CD14-positive monocyte (primary cell): ENCODE measurements around the gene SIN3A. TPM values are rescaled to one million over a fixed set of nuclear protein-coding genes. Genes with fewer than 3 reads are reported as not detected.
"Not testable (repeated sequence)": the region's sequence is repeated elsewhere in the genome, so short reads cannot be mapped to it uniquely, and the experiment has no call there.

Experiments
- DNase-seq, 3 donors: peaks; one replicate each; pipeline ENCODE4 v3.0.0-alpha.2; 2011 to 2022
- H2AFZ ChIP-seq: 2 replicates; pipeline ENCODE4 v1.6.0; 2012; ENCODE audit warnings: mild to moderate bottlenecking, low read depth, low read length, inconsistent platforms; ENCODE audit not compliant: insufficient read depth, poor library complexity, severe bottlenecking
- H3K27ac ChIP-seq, 2 donors: 1 replicate in 1 of 2; 2 replicates in 1 of 2; pipeline ENCODE4 v1.5.1; 2012 to 2013; ENCODE audit warnings: low read length in 2 of 2, control low read depth in 1 of 2, inconsistent platforms in 1 of 2, low read depth in 1 of 2, mild to moderate bottlenecking in 1 of 2
- H3K27me3 ChIP-seq, 2 donors: one replicate each; pipeline versions ENCODE4 v1.6.0 to v1.6.1; 2011 to 2013; ENCODE audit warnings: low read length in 2 of 2; ENCODE audit not compliant: control insufficient read depth in 2 of 2, insufficient read depth in 2 of 2
- H3K36me3 ChIP-seq, 2 donors: replicated peaks in 1 of 2; 1 replicate in 1 of 2; 2 replicates in 1 of 2; pipeline versions ENCODE4 v1.5.1 to v1.6.1; 2012 to 2013; ENCODE audit warnings: low read length in 2 of 2, control low read depth in 1 of 2, inconsistent platforms in 1 of 2, mild to moderate bottlenecking in 1 of 2; ENCODE audit not compliant: insufficient read depth in 2 of 2, control insufficient read depth in 1 of 2
- H3K4me1 ChIP-seq, 2 donors: 1 replicate in 1 of 2; 2 replicates in 1 of 2; pipeline versions ENCODE4 v1.5.1 to v1.6.1; 2012 to 2013; ENCODE audit warnings: low read length in 2 of 2, control low read depth in 1 of 2, inconsistent platforms in 1 of 2, mild to moderate bottlenecking in 1 of 2, moderate library complexity in 1 of 2; ENCODE audit not compliant: insufficient read depth in 2 of 2, control insufficient read depth in 1 of 2
- H3K4me2 ChIP-seq: replicated peaks from 2 replicates; pipeline ENCODE3; 2012; ENCODE audit warnings: low read length, moderate library complexity, mild to moderate bottlenecking; ENCODE audit not compliant: poor library complexity, severe bottlenecking; ENCODE audit errors: extremely low read depth
- H3K4me3 ChIP-seq, 3 experiments: fragments of 200-600 bp in 1 of 3; sonication (generic) in 1 of 3; replicated peaks in 1 of 3; 1 replicate in 2 of 3; 2 replicates in 1 of 3; pipeline ENCODE4 v1.5.1; 2011 to 2013; ENCODE audit warnings: low read length in 3 of 3, mild to moderate bottlenecking in 3 of 3, control low read depth in 2 of 3, low read depth in 2 of 3, inconsistent platforms in 1 of 3, moderate library complexity in 1 of 3
- H3K79me2 ChIP-seq: 2 replicates; pipeline ENCODE4 v1.6.0; 2012; ENCODE audit warnings: mild to moderate bottlenecking, control low read depth, inconsistent platforms, low read length, moderate library complexity; ENCODE audit not compliant: insufficient read depth
- H3K9ac ChIP-seq: 2 replicates; pipeline ENCODE4 v1.6.0; 2017; ENCODE audit warnings: low read length, mild to moderate bottlenecking; ENCODE audit not compliant: insufficient read depth, poor library complexity, severe bottlenecking
- H3K9me3 ChIP-seq, 2 donors: replicated peaks in 1 of 2; 1 replicate in 1 of 2; 2 replicates in 1 of 2; pipeline versions ENCODE4 v1.5.1 to v1.6.1; 2012 to 2013; ENCODE audit warnings: low read length in 2 of 2, control low read depth in 1 of 2; ENCODE audit not compliant: control insufficient read depth in 1 of 2, insufficient read depth in 1 of 2
- H4K20me1 ChIP-seq: 2 replicates; pipeline ENCODE4 v1.6.0; 2012; ENCODE audit warnings: mild to moderate bottlenecking, low read length, control low read depth, moderate library complexity; ENCODE audit not compliant: insufficient read depth
- H3K27ac Mint-ChIP-seq, 7 donors: one replicate each; pipeline ENCODE4 v1.8.0; 2020; ENCODE audit warnings: mild to moderate bottlenecking in 7 of 7, mixed read lengths in 7 of 7, moderate library complexity in 6 of 7, inconsistent platforms in 2 of 7
- H3K27me3 Mint-ChIP-seq, 3 donors: one replicate each; pipeline ENCODE4 v1.8.0; 2021 to 2022; ENCODE audit warnings: low read depth in 3 of 3, mild to moderate bottlenecking in 3 of 3, mixed read lengths in 3 of 3, moderate library complexity in 3 of 3, inconsistent platforms in 1 of 3
- H3K36me3 Mint-ChIP-seq, 2 donors: one replicate each; pipeline ENCODE4 v1.8.0; 2020; ENCODE audit warnings: mixed read lengths in 2 of 2, inconsistent platforms in 1 of 2, mild to moderate bottlenecking in 1 of 2
- H3K4me1 Mint-ChIP-seq: one replicate; pipeline ENCODE4 v1.8.0; 2020; ENCODE audit warnings: mild to moderate bottlenecking, mixed read lengths
- H3K4me3 Mint-ChIP-seq, 2 donors: one replicate each; pipeline ENCODE4 v1.8.0; 2020; ENCODE audit warnings: mild to moderate bottlenecking in 2 of 2, mixed read lengths in 2 of 2, moderate library complexity in 1 of 2
- H3K9me3 Mint-ChIP-seq, 7 donors: one replicate each; pipeline ENCODE4 v1.8.0; 2020 to 2022; ENCODE audit warnings: mixed read lengths in 7 of 7, mild to moderate bottlenecking in 6 of 7, moderate library complexity in 6 of 7, inconsistent platforms in 2 of 7
- CTCF ChIP-seq: fragments of 200-600 bp; IDR thresholded peaks from one replicate; pipeline ENCODE4 v1.8.0; 2022; ENCODE audit warnings: antibody characterized with exemption, mild to moderate bottlenecking
- WGBS: methylation state at CpG from one replicate; pipeline ENCODE4 v1.1.5; 2013; ENCODE audit warnings: missing lambda C conversion rate; ENCODE audit not compliant: insufficient coverage; 5-methylcytosine and 5-hydroxymethylcytosine counted together
- intact Hi-C, 2 donors: fragments of 100-400 bp; cut with micrococcal nuclease; formaldehyde crosslinking; loops; one replicate each; pipeline versions ENCODE4 v1.15.0 to v1.15.1; 2023
- polyA plus RNA-seq, 3 donors: library from polyadenylated mRNA; depleted of rRNA in 1 of 3; unstranded in 2 of 3; stranded (reverse) in 1 of 3; fragments of 300-500 nt in 2 of 3; fragments of >200 nt in 1 of 3; fragmentation: Illumina TruSeq in 2 of 3; gene quantifications; 1 replicate in 2 of 3; 2 replicates in 1 of 3; pipeline ENCODE4 v1.2.3, GENCODE V29; 2012 to 2021

The SIN3A gene
- polyA plus RNA-seq, 3 donors: 2.3 to 20.7 (median 7.9) TPM

GRCh38 chr15:75479670-75480069 is 28.2 kb upstream of the SIN3A start:
- Histone ChIP-seq H3K9ac (no peak overlapping the region), H3K4me3 (no peak overlapping the region), H3K4me2 (no peak overlapping the region), H3K36me3 (peaks cover 47 to 71% of the 10 kb centered on the region in 2 donors), H3K4me1 (no peaks in the 10 kb centered on the region), H3K27me3 (no peaks in the 10 kb centered on the region), H3K9me3 (no peaks in the 10 kb centered on the region), H3K79me2 (no peaks in the 10 kb centered on the region), H3K27ac (no peak overlapping the region), H4K20me1 (peaks cover 7% of the 10 kb centered on the region), H2AFZ (no peak overlapping the region)
- Mint-ChIP-seq H3K36me3 (peaks cover 56 to 67% of the 10 kb centered on the region in 2 donors), H3K4me3 (no peak overlapping the region), H3K4me1 (no peaks in the 10 kb centered on the region), H3K27me3 (peaks cover 0 to 1% (median 0%) of the 10 kb centered on the region in 3 donors), H3K27ac (no peak overlapping the region), H3K9me3 (peaks cover 0 to 6% (median 3%) of the 10 kb centered on the region in 7 donors)
- WGBS: 100% methylated on average over 1 of the region's 2 CpGs
- intact Hi-C loops: no loop called here
- no peak for DNase-seq
- TF ChIP-seq CTCF: no peak

- H3K4me1 Mint-ChIP-seq, H3K79me2 ChIP-seq, H3K4me2 ChIP-seq, DNase-seq, H3K9ac ChIP-seq, H2AFZ ChIP-seq, H3K27me3 Mint-ChIP-seq, H3K9me3 ChIP-seq, H3K4me3 ChIP-seq, H3K9me3 Mint-ChIP-seq, H3K4me3 Mint-ChIP-seq, intact Hi-C loops, H3K4me1 ChIP-seq, H3K27ac Mint-ChIP-seq, H3K27ac ChIP-seq, H4K20me1 ChIP-seq, H3K27me3 ChIP-seq: not testable (repeated sequence)
- H3K36me3 Mint-ChIP-seq: peaks cover 54 to 72% of the 10 kb centered on the region in 2 donors
- peaks cover 49 to 74% of the 10 kb centered on the region in 2 donors for H3K36me3 ChIP-seq
- WGBS: no CpG with 5 or more reads among the region's 5 CpGs
Measured at GRCh38 chr15:75477094-75477493, 25.6 kb upstream of the SIN3A start.
